IMR-90 (cell line): ENCODE data around the gene FRMD5. TPM values are rescaled to one million over a fixed set of nuclear protein-coding genes. Genes with fewer than 3 reads are reported as not detected.

ENCODE experiments used
- ATAC-seq: fragments of 200-7000 bp; cut with Tn5 transposase; 2 replicates; pipeline ENCODE4 v1.9.1; 2020; ENCODE audit warnings: low read depth, mild to moderate bottlenecking, moderate library complexity
- BruUV-seq: library from RNA; stranded (reverse); fragments of 400-500 nt; replicated peaks from 2 replicates; lab custom pipeline; 2021; lab: Mats Ljungman, UMichigan
- CTCF ChIA-PET: fragments of 300-600 bp; formaldehyde crosslinking; extraction: SDS; loops from one replicate; lab custom pipeline; 2021; ENCODE audit warnings: antibody characterized with exemption; lab: Yijun Ruan, JAX
- POLR2A ChIA-PET: fragments of 300-600 bp; sonication (Branson Sonifier 250); formaldehyde crosslinking; loops from one replicate; lab custom pipeline; 2022; ENCODE audit warnings: antibody characterized with exemption; ENCODE audit not compliant: unreplicated experiment; lab: Charles Lee
- DNase-seq: peaks from one replicate; pipeline ENCODE4 v3.0.0; 2013
- H2AFZ ChIP-seq: replicated peaks from 2 replicates; pipeline ENCODE3; 2013; ENCODE audit warnings: low read length, mild to moderate bottlenecking; ENCODE audit not compliant: poor library complexity
- H2AK5ac ChIP-seq: 2 replicates; pipeline ENCODE4 v1.6.1; 2013; ENCODE audit warnings: low read depth, low read length, inconsistent platforms
- H2AK9ac ChIP-seq: replicated peaks from 2 replicates; pipeline ENCODE3; 2013; ENCODE audit warnings: mild to moderate bottlenecking, low read depth, low read length, moderate library complexity; ENCODE audit not compliant: poor library complexity
- H2BK120ac ChIP-seq: 2 replicates; pipeline ENCODE4 v1.6.1; 2013; ENCODE audit warnings: low read depth, low read length, inconsistent platforms
- H2BK15ac ChIP-seq: 3 replicates; pipeline ENCODE4 v1.6.1; 2013; ENCODE audit warnings: low read depth, low read length, inconsistent platforms
- H2BK20ac ChIP-seq: 2 replicates; pipeline ENCODE4 v1.6.1; 2013; ENCODE audit warnings: low read depth, mild to moderate bottlenecking, inconsistent platforms, low read length, moderate library complexity
- H2BK5ac ChIP-seq: 2 replicates; pipeline ENCODE4 v1.6.1; 2013; ENCODE audit warnings: mild to moderate bottlenecking, low read depth, low read length, inconsistent platforms; ENCODE audit not compliant: poor library complexity, severe bottlenecking
- H3K14ac ChIP-seq: replicated peaks from 2 replicates; pipeline ENCODE4 v1.6.1; 2013; ENCODE audit warnings: low read depth, low read length, inconsistent platforms
- H3K18ac ChIP-seq: 2 replicates; pipeline ENCODE4 v1.6.1; 2013; ENCODE audit warnings: low read depth, low read length, control low read depth
- H3K23ac ChIP-seq: 2 replicates; pipeline ENCODE4 v1.6.1; 2013; ENCODE audit warnings: low read depth, low read length, inconsistent platforms
- H3K27ac ChIP-seq: 2 replicates; pipeline ENCODE4 v1.5.1; 2013; ENCODE audit warnings: mild to moderate bottlenecking, control low read depth, low read length; ENCODE audit not compliant: insufficient read depth
- H3K27me3 ChIP-seq: 2 replicates; pipeline ENCODE4 v1.6.1; 2013; ENCODE audit warnings: low read length; ENCODE audit not compliant: control insufficient read depth, insufficient read depth
- H3K36me3 ChIP-seq: 2 replicates; pipeline ENCODE4 v1.6.1; 2013; ENCODE audit warnings: low read length, mixed read lengths; ENCODE audit not compliant: control insufficient read depth, insufficient read depth
- H3K4ac ChIP-seq: 2 replicates; pipeline ENCODE4 v1.6.1; 2013; ENCODE audit warnings: low read depth, low read length, inconsistent platforms
- H3K4me1 ChIP-seq: 2 replicates; pipeline ENCODE4 v1.6.1; 2013; ENCODE audit warnings: low read length, mixed read lengths; ENCODE audit not compliant: control insufficient read depth, insufficient read depth
- H3K4me2 ChIP-seq: 2 replicates; pipeline ENCODE4 v1.6.1; 2013; ENCODE audit warnings: low read depth, mild to moderate bottlenecking, control low read depth, low read length, moderate library complexity
- H3K4me3 ChIP-seq: 2 replicates; pipeline ENCODE4 v1.5.1; 2013; ENCODE audit warnings: low read depth, mild to moderate bottlenecking, control low read depth, low read length, moderate library complexity; ENCODE audit not compliant: insufficient read depth
- H3K56ac ChIP-seq: 2 replicates; pipeline ENCODE4 v1.6.1; 2013; ENCODE audit warnings: low read length, inconsistent platforms; ENCODE audit not compliant: insufficient read depth; ENCODE audit errors: extremely low read depth
- H3K79me1 ChIP-seq, 2 experiments: 2 replicates each; pipeline ENCODE4 v1.6.1; 2013; ENCODE audit warnings: low read length in 2 of 2, inconsistent platforms in 1 of 2, low read depth in 1 of 2
- H3K9ac ChIP-seq: 2 replicates; pipeline ENCODE4 v1.6.1; 2013; ENCODE audit warnings: low read depth, low read length, control low read depth
- H3K9me1 ChIP-seq: 2 replicates; pipeline ENCODE4 v1.6.1; 2013; ENCODE audit warnings: low read length, inconsistent platforms; ENCODE audit not compliant: insufficient read depth
- H3K9me3 ChIP-seq: 2 replicates; pipeline ENCODE4 v1.6.1; 2013; ENCODE audit warnings: low read length; ENCODE audit not compliant: control insufficient read depth, insufficient read depth
- H4K20me1 ChIP-seq: 2 replicates; pipeline ENCODE4 v1.6.1; 2013; ENCODE audit warnings: low read length, inconsistent platforms; ENCODE audit not compliant: insufficient read depth
- H4K5ac ChIP-seq: 2 replicates; pipeline ENCODE4 v1.6.1; 2013; ENCODE audit warnings: mild to moderate bottlenecking, low read depth, low read length, control low read depth
- H4K8ac ChIP-seq, 2 experiments: 2 replicates each; pipeline ENCODE4 v1.6.1; 2013; ENCODE audit warnings: low read depth in 2 of 2, low read length in 2 of 2, control low read depth in 1 of 2, inconsistent platforms in 1 of 2
- H4K91ac ChIP-seq: 2 replicates; pipeline ENCODE4 v1.6.1; 2013; ENCODE audit warnings: low read depth, low read length, inconsistent platforms; ENCODE audit not compliant: insufficient read depth
- BHLHE40 ChIP-seq: fragments of 150-350 bp; IDR thresholded peaks from 2 replicates; pipeline ENCODE4 v1.6.1; 2016; ENCODE audit warnings: mild to moderate bottlenecking, low read depth, low read length
- CEBPB ChIP-seq: IDR thresholded peaks from 2 replicates; pipeline ENCODE4 v1.6.1; 2012; ENCODE audit warnings: low read depth, low read length, improper control_type of control experiment
- CHD1 ChIP-seq: IDR thresholded peaks from 2 replicates; pipeline ENCODE4 v1.6.1; 2012; ENCODE audit warnings: low read depth, low read length, improper control_type of control experiment
- CTCF ChIP-seq: conservative IDR thresholded peaks from 2 replicates; pipeline ENCODE4 v1.5.1; 2012; ENCODE audit warnings: mild to moderate bottlenecking, low read depth, low read length, improper control_type of control experiment
- ELK1 ChIP-seq: fragments of 150-350 bp; IDR thresholded peaks from 2 replicates; pipeline ENCODE4 v1.6.1; 2016; ENCODE audit warnings: low read depth, mild to moderate bottlenecking, low read length, moderate library complexity, borderline replicate concordance
- FOS ChIP-seq: fragments of 150-350 bp; IDR thresholded peaks from 2 replicates; pipeline ENCODE4 v1.6.1; 2016; ENCODE audit warnings: low read depth, low read length
- MAFK ChIP-seq: IDR thresholded peaks from 2 replicates; pipeline ENCODE4 v1.6.1; 2012; ENCODE audit warnings: low read depth, low read length, improper control_type of control experiment
- MAZ ChIP-seq: IDR thresholded peaks from 2 replicates; pipeline ENCODE4 v1.6.1; 2012; ENCODE audit warnings: low read depth, mild to moderate bottlenecking, low read length, improper control_type of control experiment, moderate library complexity, borderline replicate concordance
- MXI1 ChIP-seq: IDR thresholded peaks from 2 replicates; pipeline ENCODE4 v1.6.1; 2012; ENCODE audit warnings: low read depth, mild to moderate bottlenecking, low read length, moderate library complexity, borderline replicate concordance
- NFE2L2 ChIP-seq: fragments of 150-350 bp; IDR thresholded peaks from 2 replicates; pipeline ENCODE4 v1.6.1; 2016; ENCODE audit warnings: low read depth, mild to moderate bottlenecking, low read length
- POLR2A ChIP-seq: IDR thresholded peaks from 2 replicates; pipeline ENCODE4 v1.6.1; 2012; ENCODE audit warnings: mild to moderate bottlenecking, low read depth, low read length
- RAD21 ChIP-seq: IDR thresholded peaks from 2 replicates; pipeline ENCODE4 v1.6.1; 2012; ENCODE audit warnings: low read length, improper control_type of control experiment
- RCOR1 ChIP-seq: IDR thresholded peaks from 2 replicates; pipeline ENCODE4 v1.6.1; 2012; ENCODE audit warnings: mild to moderate bottlenecking, low read length, improper control_type of control experiment; ENCODE audit not compliant: insufficient replicate concordance
- RFX5 ChIP-seq: IDR thresholded peaks from 2 replicates; pipeline ENCODE4 v1.8.0; 2012; ENCODE audit warnings: low read depth, mild to moderate bottlenecking, low read length, moderate library complexity
- SMC3 ChIP-seq: fragments of 150-350 bp; IDR thresholded peaks from 2 replicates; pipeline ENCODE4 v1.6.1; 2016; ENCODE audit warnings: low read depth, mild to moderate bottlenecking, antibody characterized with exemption, low read length, moderate library complexity
- USF2 ChIP-seq: fragments of 150-350 bp; IDR thresholded peaks from 2 replicates; pipeline ENCODE4 v1.6.1; 2017; ENCODE audit warnings: mild to moderate bottlenecking, antibody characterized with exemption, low read length, low read depth
- WGBS, 2 experiments: methylation state at CpG; one replicate each; pipeline versions ENCODE4 v1.1.5 to v1.1.7; 2013; ENCODE audit warnings: missing lambda C conversion rate in 2 of 2; ENCODE audit not compliant: insufficient read length in 1 of 2; ENCODE audit errors: extremely low coverage in 2 of 2; 5-methylcytosine and 5-hydroxymethylcytosine counted together
- dilution Hi-C: fragments of 300-500 bp; cut with HindIII; formaldehyde crosslinking; loops from one replicate; pipeline ENCODE4 v1.14.3; 2018; ENCODE audit warnings: low sequenced_read_pairs; ENCODE audit not compliant: unreplicated experiment
- in situ Hi-C: fragments of 300-500 bp; cut with MboI; formaldehyde crosslinking; loops from 3 replicates; pipeline ENCODE4 v1.14.3; 2019; ENCODE audit warnings: low sequenced_read_pairs, inconsistent platforms, mixed read lengths
- intact Hi-C: fragments of 100-400 bp; cut with micrococcal nuclease; formaldehyde crosslinking; loops from 2 replicates; pipeline ENCODE4 v1.10.0; 2022
- polyA plus RNA-seq, 3 experiments: library from polyadenylated mRNA; depleted of rRNA; stranded (reverse); fragments of >200 nt; gene quantifications; 2 replicates each; pipeline ENCODE4 v1.2.3, GENCODE V29; 2012; ENCODE audit warnings: low replicate concordance in 1 of 3
- total RNA-seq: library from RNA; depleted of rRNA; stranded (reverse); fragments of >200 nt; gene quantifications from 2 replicates; pipeline ENCODE4 v1.2.3, GENCODE V29; 2012

FRMD5 gene
- total and polyA plus RNA-seq, 2 of the 4 experiments (the other 2 are of a cell fraction) = 4.1 to 5.4 TPM

- TF ChIP-seq RAD21 (no peak), BHLHE40 (no peak), RCOR1 (no peak), MXI1 (no peak), FOS (no peak), MAZ (no peak), USF2 (no peak), POLR2A (no peak), RFX5 (no peak), ELK1 (no peak), CHD1 (no peak), CTCF (no peak), NFE2L2 (no peak), CEBPB (no peak), SMC3 (no peak), MAFK (no peak)
- no peak overlapping the region for H2BK120ac ChIP-seq
- H2BK5ac ChIP-seq = no peak overlapping the region
- BruUV-seq = no TSS peak
- H2BK15ac ChIP-seq = no peak overlapping the region
- intact Hi-C loops = no loop called here
- ATAC-seq (no peak), DNase-seq (no peak)
- ChIA-PET POLR2A (no interaction called here), CTCF (no interaction called here)
- peaks cover 6% of the 10 kb centered on the region for H3K4me1 ChIP-seq
- in situ Hi-C loops = no loop called here
- peaks cover 0 to 7% of the 10 kb centered on the region in 2 experiments; a peak in 1 of 4 replicates for H3K79me1 ChIP-seq
- H3K9me3 ChIP-seq = no peaks in the 10 kb centered on the region
- no peak overlapping the region for H3K4me3 ChIP-seq
- no peak overlapping the region for H2AFZ ChIP-seq
- no peak overlapping the region for H3K23ac ChIP-seq
- no peaks in the 10 kb centered on the region for H3K27me3 ChIP-seq
- no peak overlapping the region for H3K56ac ChIP-seq
- H3K27ac ChIP-seq = no peak overlapping the region
- H3K4me2 ChIP-seq = no peak overlapping the region
- H3K36me3 ChIP-seq = no peaks in the 10 kb centered on the region
- H3K9ac ChIP-seq = no peak overlapping the region
- no peak overlapping the region for H2BK20ac ChIP-seq
- H3K9me1 ChIP-seq = peaks cover 12% of the 10 kb centered on the region
- peaks cover 9% of the 10 kb centered on the region for H4K20me1 ChIP-seq
- H3K4ac ChIP-seq = no peak overlapping the region
- H4K91ac ChIP-seq = no peak overlapping the region
- H4K5ac ChIP-seq = no peak overlapping the region
- no peak overlapping the region for H3K18ac ChIP-seq
- H2AK5ac ChIP-seq = no peak overlapping the region
- H4K8ac ChIP-seq = no peak overlapping the region
- dilution Hi-C loops = no loop called here
- H3K14ac ChIP-seq = no peak overlapping the region
- no peak overlapping the region for H2AK9ac ChIP-seq
- WGBS, 2 experiments = 88% methylated on average over 1 of the region's 1 CpG; no CpG with 5 or more reads in 1 of the 2 experiments
These were observed 239.9 kb downstream of the FRMD5 start for GRCh38 chr15:43955140-43955539.
